SK-N-SH (cell line): ENCODE measurements around the gene HTRA3. TPM values are rescaled to one million over a fixed set of nuclear protein-coding genes. Genes with fewer than 3 reads are reported as not detected.

Experiments used
- CTCF ChIA-PET: fragments of 300-600, 350-600 bp; formaldehyde crosslinking; extraction: SDS; loops from one replicate; lab custom pipeline; 2021; lab: Yijun Ruan, JAX
- POLR2A ChIA-PET: fragments of 350-600 bp; sonication (Branson Sonifier 250); formaldehyde crosslinking; extraction: SDS; loops from one replicate; lab custom pipeline; 2020; ENCODE audit warnings: antibody characterized with exemption, inconsistent platforms; lab: Yijun Ruan, JAX
- DNase-seq: peaks from one replicate; pipeline ENCODE4 v3.0.0; 2012
- H2AFZ ChIP-seq: fragments of 200-600 bp; sonication (generic); 2 replicates; pipeline ENCODE4 v1.8.1; 2016; ENCODE audit warnings: antibody characterized with exemption, mild to moderate bottlenecking, low read depth
- H3F3A ChIP-seq: fragments of 200-600 bp; sonication (generic); replicated peaks from 2 replicates; pipeline ENCODE3; 2016; ENCODE audit warnings: antibody characterized with exemption, mild to moderate bottlenecking; ENCODE audit not compliant: insufficient read depth
- H3K27ac ChIP-seq, 2 experiments: fragments of 200-500 bp in 1 of 2; fragments of 200-600 bp in 1 of 2; sonication (Bioruptor generic) in 1 of 2; sonication (generic), shearing (Covaris generic) in 1 of 2; 2 replicates each; pipeline versions ENCODE4 v1.5.1 to v1.6.1; 2014 to 2016; ENCODE audit warnings: low read depth in 2 of 2, inconsistent platforms in 1 of 2, low read length in 1 of 2, mild to moderate bottlenecking in 1 of 2, mixed read lengths in 1 of 2
- H3K27me3 ChIP-seq: fragments of 200-600 bp; sonication (generic), shearing (Covaris generic); 2 replicates; pipeline ENCODE4 v1.6.1; 2016; ENCODE audit warnings: mixed run types; ENCODE audit not compliant: insufficient read depth
- H3K36me3 ChIP-seq, 2 experiments: fragments of 200-500 bp in 1 of 2; fragments of 200-600 bp in 1 of 2; sonication (Bioruptor generic) in 1 of 2; sonication (generic) in 1 of 2; replicated peaks in 1 of 2; 2 replicates each; pipeline versions ENCODE3 to v1.5.1; 2014 to 2016; ENCODE audit warnings: low read length in 1 of 2, mild to moderate bottlenecking in 1 of 2; ENCODE audit not compliant: insufficient read depth in 2 of 2, control insufficient read depth in 1 of 2
- H3K4me1 ChIP-seq, 2 experiments: fragments of 200-500 bp in 1 of 2; fragments of 200-600 bp in 1 of 2; sonication (Bioruptor generic) in 1 of 2; sonication (generic), shearing (Covaris generic) in 1 of 2; 2 replicates each; pipeline versions ENCODE4 v1.5.1 to v1.6.1; 2014 to 2016; ENCODE audit warnings: low read depth in 1 of 2, low read length in 1 of 2, mixed run types in 1 of 2; ENCODE audit not compliant: insufficient read depth in 2 of 2, control insufficient read depth in 1 of 2
- H3K4me2 ChIP-seq: fragments of 200-600 bp; sonication (generic), shearing (Covaris generic); 2 replicates; pipeline ENCODE4 v1.6.1; 2017; ENCODE audit warnings: mixed run types
- H3K4me3 ChIP-seq, 2 experiments: fragments of 200-500 bp in 1 of 2; fragments of 200-600 bp in 1 of 2; sonication (Bioruptor generic) in 1 of 2; sonication (generic), shearing (Covaris generic) in 1 of 2; 2 replicates each; pipeline versions ENCODE4 v1.5.1 to v1.8.1; 2014 to 2016; ENCODE audit warnings: low read depth in 2 of 2, inconsistent platforms in 1 of 2, low read length in 1 of 2, mild to moderate bottlenecking in 1 of 2, mixed read lengths in 1 of 2, moderate library complexity in 1 of 2
- H3K79me2 ChIP-seq: fragments of 200-600 bp; sonication (generic); 2 replicates; pipeline ENCODE4 v1.8.1; 2017; ENCODE audit warnings: mild to moderate bottlenecking; ENCODE audit not compliant: insufficient read depth
- H3K9ac ChIP-seq: fragments of 200-600 bp; sonication (generic); 2 replicates; pipeline ENCODE4 v1.6.1; 2017; ENCODE audit warnings: mixed run types
- H3K9me2 ChIP-seq: fragments of 200-600 bp; sonication (generic); 2 replicates; pipeline ENCODE4 v1.6.1; 2017; ENCODE audit warnings: mixed run types
- H3K9me3 ChIP-seq: fragments of 200-600 bp; sonication (generic); 2 replicates; pipeline ENCODE4 v1.6.1; 2017; ENCODE audit warnings: mixed run types, mild to moderate bottlenecking, moderate library complexity
- H4K20me1 ChIP-seq: fragments of 200-600 bp; sonication (generic); 2 replicates; pipeline ENCODE4 v1.6.1; 2017; ENCODE audit warnings: mild to moderate bottlenecking, mixed run types; ENCODE audit not compliant: insufficient read depth
- ELF1 ChIP-seq: IDR thresholded peaks from 2 replicates; pipeline ENCODE4 v1.4.0; 2012
- EP300 ChIP-seq, 2 experiments: IDR thresholded peaks; 2 replicates each; pipeline versions ENCODE4 v1.4.0 to v1.6.1; 2012; ENCODE audit warnings: borderline replicate concordance in 1 of 2, low read depth in 1 of 2, low read length in 1 of 2
- EZH2phosphoT487 ChIP-seq: fragments of 200-600 bp; sonication (generic); IDR thresholded peaks from 2 replicates; pipeline ENCODE4 v1.6.1; 2017; ENCODE audit warnings: low read depth, mixed run types, mild to moderate bottlenecking, antibody characterized with exemption, moderate library complexity, borderline replicate concordance
- FOSL2 ChIP-seq: IDR thresholded peaks from 2 replicates; pipeline ENCODE4 v1.4.0; 2012; ENCODE audit warnings: low read depth, mild to moderate bottlenecking, moderate library complexity, borderline replicate concordance
- NFIC ChIP-seq: IDR thresholded peaks from 2 replicates; pipeline ENCODE4 v1.4.0; 2012; ENCODE audit warnings: borderline replicate concordance
- POLR2AphosphoS5 ChIP-seq: IDR thresholded peaks from 2 replicates; pipeline ENCODE4 v1.6.1; 2012; ENCODE audit warnings: low read depth, low read length
- RFX5 ChIP-seq: IDR thresholded peaks from 2 replicates; pipeline ENCODE4 v1.6.1; 2012; ENCODE audit warnings: mild to moderate bottlenecking, improper control_type of control experiment, low read length
- RXRA ChIP-seq: IDR thresholded peaks from 2 replicates; pipeline ENCODE4 v1.4.0; 2012; ENCODE audit warnings: low read depth, mild to moderate bottlenecking, borderline replicate concordance
- SMC3 ChIP-seq: IDR thresholded peaks from 2 replicates; pipeline ENCODE4 v1.6.1; 2012; ENCODE audit warnings: low read depth, low read length, improper control_type of control experiment
- TAF1 ChIP-seq: IDR thresholded peaks from 2 replicates; pipeline ENCODE4 v1.6.1; 2012; ENCODE audit warnings: low read depth, mild to moderate bottlenecking, low read length, moderate library complexity, borderline replicate concordance
- YY1 ChIP-seq: IDR thresholded peaks from 2 replicates; pipeline ENCODE4 v1.4.0; 2012; ENCODE audit warnings: low read depth, mild to moderate bottlenecking
- WGBS: methylation state at CpG from one replicate; pipeline ENCODE4 v1.1.6; 2017; ENCODE audit warnings: low lambda C conversion rate; 5-methylcytosine and 5-hydroxymethylcytosine counted together
- polyA plus RNA-seq, 3 experiments: library from polyadenylated mRNA; depleted of rRNA; stranded (reverse); fragments of >200 nt; gene quantifications; 2 replicates each; pipeline ENCODE4 v1.2.3, GENCODE V29; 2012
- TF ChIP-seq, protein P1 (sequence below): IDR thresholded peaks from 2 replicates; pipeline ENCODE4; 2012
- TF ChIP-seq, protein P2 (sequence below): fragments of 150-350 bp; IDR thresholded peaks from 2 replicates; pipeline ENCODE4 v1.6.1; 2017; ENCODE audit warnings: antibody characterized with exemption, low read length, low read depth, borderline replicate concordance
- TF ChIP-seq, protein P3 (sequence below): fragments of 150-350 bp; IDR thresholded peaks from 2 replicates; pipeline ENCODE4 v1.6.1; 2016; ENCODE audit warnings: mild to moderate bottlenecking, low read depth, low read length

Gene HTRA3
- polyA plus RNA-seq, 1 of the 3 experiments (the other 2 are of a cell fraction), result 0.05 TPM

DNA sequence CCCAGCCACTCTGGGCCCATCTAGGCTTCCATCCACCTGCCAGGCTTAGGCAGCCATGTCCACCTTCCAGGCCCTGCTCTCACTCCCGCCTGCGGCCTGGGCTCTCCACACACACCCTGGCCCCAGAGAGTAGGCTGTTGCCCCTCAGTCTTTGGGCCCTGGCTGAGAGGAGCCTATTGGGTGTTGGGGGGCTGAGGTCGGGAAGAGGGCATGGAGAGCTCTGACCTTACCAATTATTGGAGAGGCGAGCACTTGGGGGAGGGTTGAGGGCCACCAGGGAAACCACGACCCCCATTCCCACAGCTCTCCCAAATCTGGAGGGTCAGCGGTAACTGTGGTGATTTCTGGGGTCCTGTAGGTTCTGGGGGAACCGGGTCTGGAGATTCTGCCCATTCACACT, 38.2 kb downstream of the HTRA3 start:
- no peaks in the 10 kb centered on the region for H3K27me3 ChIP-seq
- DNase-seq, result no peak
- H3K36me3 ChIP-seq, result no peaks in the 10 kb centered on the region
- TF ChIP-seq POLR2AphosphoS5 (no peak), TAF1 (no peak), NFIC (no peak)
- TF ChIP-seq, protein P1, sequence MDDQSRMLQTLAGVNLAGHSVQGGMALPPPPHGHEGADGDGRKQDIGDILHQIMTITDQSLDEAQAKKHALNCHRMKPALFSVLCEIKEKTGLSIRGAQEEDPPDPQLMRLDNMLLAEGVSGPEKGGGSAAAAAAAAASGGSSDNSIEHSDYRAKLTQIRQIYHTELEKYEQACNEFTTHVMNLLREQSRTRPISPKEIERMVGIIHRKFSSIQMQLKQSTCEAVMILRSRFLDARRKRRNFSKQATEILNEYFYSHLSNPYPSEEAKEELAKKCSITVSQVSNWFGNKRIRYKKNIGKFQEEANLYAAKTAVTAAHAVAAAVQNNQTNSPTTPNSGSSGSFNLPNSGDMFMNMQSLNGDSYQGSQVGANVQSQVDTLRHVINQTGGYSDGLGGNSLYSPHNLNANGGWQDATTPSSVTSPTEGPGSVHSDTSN, result no peak
- TF ChIP-seq, protein P2, sequence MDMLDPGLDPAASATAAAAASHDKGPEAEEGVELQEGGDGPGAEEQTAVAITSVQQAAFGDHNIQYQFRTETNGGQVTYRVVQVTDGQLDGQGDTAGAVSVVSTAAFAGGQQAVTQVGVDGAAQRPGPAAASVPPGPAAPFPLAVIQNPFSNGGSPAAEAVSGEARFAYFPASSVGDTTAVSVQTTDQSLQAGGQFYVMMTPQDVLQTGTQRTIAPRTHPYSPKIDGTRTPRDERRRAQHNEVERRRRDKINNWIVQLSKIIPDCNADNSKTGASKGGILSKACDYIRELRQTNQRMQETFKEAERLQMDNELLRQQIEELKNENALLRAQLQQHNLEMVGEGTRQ, result no peak
- TF ChIP-seq, all 33 proteins: peak for 0
- CTCF ChIA-PET, result interaction anchor here (0.9 to 2.5 kb wide), 3 partner anchors 33 to 131 kb away, joined by 4 to 9 read pairs (median 5); no protein-coding TSS in a partner anchor
- H4K20me1 ChIP-seq, result no peaks in the 10 kb centered on the region
- H3K4me3 ChIP-seq, result no peak overlapping the region
- H3F3A ChIP-seq, result no peaks in the 10 kb centered on the region
- H3K79me2 ChIP-seq, result no peaks in the 10 kb centered on the region
- H3K27ac ChIP-seq, result no peak overlapping the region
- H3K9me3 ChIP-seq, result no peaks in the 10 kb centered on the region
- POLR2A ChIA-PET, result no interaction called here
- H3K9ac ChIP-seq, result no peak overlapping the region
- WGBS, result 84% methylated on average over 5 of the region's 7 CpGs
- H3K4me2 ChIP-seq, result no peak overlapping the region
- peaks cover 0 to 3% of the 10 kb centered on the region in 2 experiments; a peak in 1 of 4 replicates for H3K4me1 ChIP-seq
- H3K9me2 ChIP-seq, result no peaks in the 10 kb centered on the region
- H2AFZ ChIP-seq, result no peak overlapping the region

DNA sequence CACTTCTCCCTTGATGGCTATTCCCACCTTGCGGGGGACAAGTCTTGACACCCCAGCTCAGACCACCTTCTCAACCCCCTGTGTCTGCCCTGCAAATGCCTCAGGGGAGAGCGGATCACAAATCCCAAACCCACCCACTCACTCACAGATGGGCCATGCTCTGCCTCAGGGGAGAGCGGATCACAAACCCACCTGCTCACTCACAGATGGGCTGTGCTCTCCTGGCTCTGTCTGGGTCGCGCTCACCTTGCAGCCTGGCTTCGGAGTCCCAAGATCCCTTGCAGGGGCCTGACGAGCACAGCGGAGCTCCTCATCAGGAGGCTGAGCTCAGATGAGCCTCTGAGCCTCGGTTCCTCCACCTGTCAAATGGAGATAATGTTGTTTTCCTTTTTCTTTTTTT, 38.6 kb downstream of the HTRA3 start:
- H3F3A ChIP-seq, result no peaks in the 10 kb centered on the region
- no peak overlapping the region for H3K27ac ChIP-seq
- no peaks in the 10 kb centered on the region for H4K20me1 ChIP-seq
- H3K9me2 ChIP-seq, result no peaks in the 10 kb centered on the region
- H3K4me1 ChIP-seq, result peaks cover 0 to 3% of the 10 kb centered on the region in 2 experiments; a peak in 1 of 4 replicates
- no peaks in the 10 kb centered on the region for H3K9me3 ChIP-seq
- CTCF ChIA-PET, result interaction anchor here (1.7 to 2.5 kb wide), 2 partner anchors 66 to 132 kb away, joined by 5 to 9 read pairs; no protein-coding TSS in a partner anchor
- 92% methylated on average over 7 of the region's 9 CpGs for WGBS
- no peak overlapping the region for H2AFZ ChIP-seq
- H3K4me2 ChIP-seq, result no peak overlapping the region
- POLR2A ChIA-PET, result no interaction called here
- H3K4me3 ChIP-seq, result no peak overlapping the region
- H3K27me3 ChIP-seq, result no peaks in the 10 kb centered on the region
- no peak for DNase-seq
- no peaks in the 10 kb centered on the region for H3K79me2 ChIP-seq
- TF ChIP-seq YY1 (no peak), SMC3 (no peak), EZH2phosphoT487 (no peak), FOSL2 (no peak), ELF1 (no peak), RXRA (no peak), RFX5 (no peak), EP300 (IDR thresholded peaks at IDR 0.05; ENCODE audit: borderline replicate concordance in 1 of 2, low read depth in 1 of 2, low read length in 1 of 2) (no peak)
- TF ChIP-seq, protein P3, sequence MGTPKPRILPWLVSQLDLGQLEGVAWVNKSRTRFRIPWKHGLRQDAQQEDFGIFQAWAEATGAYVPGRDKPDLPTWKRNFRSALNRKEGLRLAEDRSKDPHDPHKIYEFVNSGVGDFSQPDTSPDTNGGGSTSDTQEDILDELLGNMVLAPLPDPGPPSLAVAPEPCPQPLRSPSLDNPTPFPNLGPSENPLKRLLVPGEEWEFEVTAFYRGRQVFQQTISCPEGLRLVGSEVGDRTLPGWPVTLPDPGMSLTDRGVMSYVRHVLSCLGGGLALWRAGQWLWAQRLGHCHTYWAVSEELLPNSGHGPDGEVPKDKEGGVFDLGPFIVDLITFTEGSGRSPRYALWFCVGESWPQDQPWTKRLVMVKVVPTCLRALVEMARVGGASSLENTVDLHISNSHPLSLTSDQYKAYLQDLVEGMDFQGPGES, result no peak
- H3K9ac ChIP-seq, result no peak overlapping the region
- H3K36me3 ChIP-seq, result no peaks in the 10 kb centered on the region
